NCI-H2171 (cell line): Measurements from ENCODE around the gene RALB.

ENCODE experiments used
- DNase-seq: peaks from one replicate; lab custom pipeline; 2025; lab: John Stamatoyannopoulos, UW

RALB gene

DNA sequence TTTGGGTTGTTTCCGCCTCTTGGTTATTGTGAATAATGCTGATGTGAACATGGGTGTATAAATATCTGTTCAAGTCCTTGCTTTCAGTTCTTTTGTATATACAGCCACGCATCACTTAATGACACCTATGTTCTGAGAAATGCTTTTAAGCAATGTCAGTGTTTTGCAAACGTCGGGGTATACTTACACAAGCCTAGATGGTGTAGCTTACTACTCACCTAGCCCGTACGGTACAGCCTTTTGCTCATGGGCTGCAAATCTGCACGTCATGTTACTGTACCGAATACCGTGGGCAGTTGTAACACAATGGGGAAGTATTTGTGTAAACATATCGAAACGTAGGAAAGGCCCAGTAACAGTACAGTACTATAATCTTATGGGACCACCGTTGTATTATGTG, 12.4 kb downstream of the RALB start:
- no peak for DNase-seq

DNA sequence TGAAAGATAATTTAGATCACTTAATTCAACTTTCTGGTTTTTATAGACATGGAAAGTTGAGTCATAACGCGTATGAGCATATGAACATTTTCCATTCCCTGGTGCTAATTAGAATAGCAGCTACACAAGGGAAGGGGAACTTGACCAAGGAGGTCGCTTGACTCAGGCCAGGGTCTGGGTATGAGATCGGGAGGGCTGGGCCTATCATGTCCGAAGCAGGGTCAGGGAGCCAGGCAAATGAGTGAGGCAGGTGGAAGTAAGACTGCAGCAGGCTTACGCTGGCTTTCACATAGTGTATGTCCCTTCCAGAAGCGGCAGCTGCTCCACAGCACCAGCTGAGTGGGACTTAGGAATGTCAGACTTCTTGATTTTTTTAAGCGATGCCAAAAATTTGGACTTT, 14.7 kb downstream of the RALB start:
- DNase-seq: no peak

DNA sequence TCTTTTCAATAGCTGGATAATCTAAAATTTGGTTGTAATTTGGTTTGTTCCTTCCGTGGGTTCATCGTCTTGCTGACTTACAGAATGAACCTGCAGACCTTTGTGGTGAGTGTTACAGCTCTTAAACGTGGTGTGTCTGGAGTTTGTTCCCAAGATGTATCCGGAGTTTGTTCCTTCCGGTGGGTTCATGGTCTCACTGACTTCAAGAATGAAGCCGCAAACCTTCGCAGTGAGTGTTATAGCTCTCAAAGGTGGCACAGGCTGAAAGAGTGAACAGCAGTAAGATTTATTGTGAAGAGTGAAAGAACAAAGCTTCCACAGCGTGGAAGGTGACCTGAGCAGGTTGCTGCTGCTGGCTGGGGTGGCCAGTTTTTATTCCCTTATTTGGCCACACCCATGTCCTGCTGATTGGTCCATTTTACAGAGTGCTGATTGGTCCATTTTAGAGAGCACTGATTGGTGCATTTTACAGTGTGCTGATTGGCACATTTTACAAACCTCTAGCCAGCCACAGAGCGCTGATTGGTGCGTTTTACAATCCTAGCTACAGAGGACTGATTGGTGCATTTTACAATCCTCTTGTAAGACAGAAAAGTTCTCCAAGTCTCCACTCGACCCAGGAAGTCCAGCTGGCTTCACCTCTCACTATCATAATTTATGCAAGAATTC, 16.6 kb downstream of the RALB start:
- DNase-seq: no peak

DNA sequence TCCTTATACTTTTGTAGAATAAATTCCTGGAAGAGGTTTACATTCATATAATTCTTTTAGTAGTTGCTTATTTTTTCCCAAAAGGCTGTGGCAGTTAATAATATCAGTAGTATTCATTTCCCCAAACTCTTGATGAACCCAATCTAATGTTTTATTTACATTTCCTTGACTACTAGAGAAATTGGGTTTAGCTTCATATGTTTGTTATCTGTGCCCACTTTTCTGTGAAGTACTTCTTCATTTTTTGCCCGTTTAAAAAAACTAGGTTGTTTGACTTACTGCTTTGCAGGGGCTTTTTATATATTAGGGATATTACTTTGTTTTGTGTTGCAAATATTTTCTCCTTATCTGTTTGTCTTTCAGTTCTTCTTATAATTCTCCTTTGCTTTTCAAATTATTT, 17.2 kb downstream of the RALB start:
- no peak for DNase-seq

DNA sequence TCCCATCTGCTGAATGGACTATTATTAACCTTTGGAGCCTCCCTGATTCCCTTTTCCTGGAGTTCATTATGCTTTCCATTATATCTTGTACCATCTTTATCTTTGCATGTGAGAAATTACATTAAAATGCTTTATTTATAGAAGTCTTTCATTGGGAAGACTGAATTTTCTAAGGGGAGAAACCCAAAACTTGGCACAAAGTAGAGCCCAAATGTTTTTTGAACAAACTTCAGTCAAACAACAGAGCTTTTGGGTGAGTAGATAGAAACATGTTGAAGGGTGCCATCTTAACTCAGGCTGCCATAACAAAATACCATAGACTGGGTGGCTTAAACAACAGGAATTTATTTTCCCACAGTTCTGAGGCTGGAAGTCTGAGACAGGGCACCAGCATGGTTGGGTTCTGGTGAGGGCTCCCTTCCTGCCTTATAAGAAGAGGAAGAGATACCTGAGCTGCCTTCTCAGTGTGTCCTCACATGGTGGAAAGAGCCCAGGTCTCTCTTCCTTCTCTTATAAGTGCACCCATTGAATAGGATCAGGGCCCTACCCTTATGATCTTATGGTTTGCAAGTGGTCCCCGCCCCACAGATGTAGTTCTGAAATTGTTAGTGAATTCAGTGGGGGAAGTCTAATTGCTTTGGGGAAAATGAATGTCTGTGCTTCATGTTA, 19.2 kb downstream of the RALB start:
- DNase-seq: no peak

DNA sequence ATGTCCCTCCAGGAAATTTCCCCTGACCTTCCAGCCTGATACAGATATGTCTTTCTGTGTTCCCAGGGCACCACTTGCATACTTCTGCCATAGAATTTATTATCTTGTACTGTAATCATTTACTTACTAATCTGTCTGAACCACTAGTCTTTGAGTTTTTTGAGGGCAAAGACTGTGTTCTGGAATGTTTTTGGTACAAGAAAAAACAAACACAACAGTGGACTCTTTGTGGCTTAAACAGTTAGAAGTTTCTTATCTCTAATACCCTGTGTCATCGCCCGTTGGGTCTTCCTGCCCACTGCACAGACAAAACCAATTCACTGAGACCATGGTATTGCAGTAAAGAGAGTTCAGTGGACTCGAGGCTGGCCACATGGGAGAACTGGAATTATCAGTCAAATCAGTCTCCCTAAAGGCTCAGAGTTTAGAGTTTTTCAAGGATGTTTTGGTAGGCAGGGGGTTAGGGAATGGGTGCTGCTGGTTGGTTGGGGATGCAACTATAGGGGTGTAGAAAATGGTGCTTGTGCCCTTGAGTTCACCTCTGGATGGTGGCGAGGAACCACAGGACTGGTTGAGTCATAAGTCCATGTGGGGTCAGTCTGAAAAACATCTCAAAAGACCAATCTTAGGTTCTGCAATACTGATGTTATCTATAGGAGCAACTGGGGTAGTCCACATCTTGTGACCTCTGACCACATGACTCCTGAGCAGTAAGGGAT, 20.3 kb downstream of the RALB start:
- no peak for DNase-seq

DNA sequence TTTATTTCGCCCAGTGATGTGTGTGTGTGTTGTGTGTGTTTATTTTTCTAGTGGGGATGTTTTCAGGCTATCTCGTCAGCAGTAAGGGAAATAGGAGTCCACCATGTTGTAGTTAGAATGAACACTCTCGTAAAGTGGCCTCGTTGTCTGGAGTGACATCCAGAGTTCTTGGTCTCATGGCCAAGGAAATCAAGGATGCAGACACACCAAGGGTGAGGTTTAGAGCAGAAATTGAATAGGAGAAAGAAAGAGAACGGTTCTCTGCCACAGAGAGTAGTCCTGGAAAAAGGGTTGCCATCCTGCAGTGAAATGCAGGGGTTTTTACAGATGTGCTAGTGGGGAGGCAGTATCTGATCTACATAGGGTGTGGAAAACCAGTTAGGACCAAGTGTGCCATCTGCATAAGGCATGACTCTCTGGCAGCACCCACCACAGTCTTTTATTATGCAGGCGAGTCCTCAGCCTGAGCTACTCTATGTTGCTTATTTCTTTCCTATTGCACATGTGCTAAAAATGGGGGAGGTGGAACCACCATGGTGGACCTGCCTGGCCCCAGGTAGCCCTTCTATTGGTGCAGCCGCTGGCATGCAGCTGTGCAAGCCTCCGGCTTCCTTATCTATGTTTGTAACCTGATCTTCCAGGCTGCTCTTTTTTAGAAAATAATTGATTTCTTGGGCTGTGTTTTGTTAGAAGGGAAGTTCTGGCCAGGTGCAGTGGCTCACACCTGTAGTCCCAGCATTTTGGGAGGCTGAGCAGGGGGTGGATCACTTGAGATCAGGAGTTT, 23.2 kb downstream of the RALB start:
- no peak for DNase-seq

DNA sequence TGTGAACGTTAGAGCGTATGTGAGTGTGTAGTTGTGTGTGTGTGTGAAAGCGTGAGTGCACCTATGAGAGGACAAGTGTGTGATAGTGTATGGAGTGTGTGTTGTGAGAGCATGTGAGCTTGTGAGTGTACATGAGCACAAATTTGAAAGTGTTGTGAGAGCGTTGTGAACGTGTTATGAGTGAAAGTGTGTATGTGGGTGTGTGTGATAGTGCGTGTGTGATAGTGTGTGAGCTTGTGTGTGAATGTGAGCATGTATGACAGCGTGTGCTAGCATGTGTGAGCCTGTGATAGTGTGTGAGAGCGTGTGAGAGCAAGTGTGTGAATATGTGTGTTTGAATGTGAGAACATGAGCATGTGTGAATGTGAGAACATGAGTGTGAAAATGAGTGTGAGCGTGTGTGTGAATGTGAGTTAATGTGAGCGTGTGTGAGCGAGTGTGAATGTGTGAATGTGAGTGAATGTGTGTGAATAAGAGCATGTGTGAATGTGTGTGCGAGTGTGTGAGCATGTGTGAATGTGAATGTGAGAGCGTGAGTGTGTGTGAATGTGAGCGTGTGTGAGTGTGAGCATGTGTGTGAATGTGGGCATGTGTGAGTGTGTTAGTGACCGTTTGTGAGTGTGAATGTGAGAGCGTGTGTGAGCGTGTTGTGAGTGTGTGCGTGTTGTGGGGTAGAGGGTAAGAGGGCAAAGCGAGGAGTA, 25.0 kb downstream of the RALB start:
- no peak for DNase-seq

DNA sequence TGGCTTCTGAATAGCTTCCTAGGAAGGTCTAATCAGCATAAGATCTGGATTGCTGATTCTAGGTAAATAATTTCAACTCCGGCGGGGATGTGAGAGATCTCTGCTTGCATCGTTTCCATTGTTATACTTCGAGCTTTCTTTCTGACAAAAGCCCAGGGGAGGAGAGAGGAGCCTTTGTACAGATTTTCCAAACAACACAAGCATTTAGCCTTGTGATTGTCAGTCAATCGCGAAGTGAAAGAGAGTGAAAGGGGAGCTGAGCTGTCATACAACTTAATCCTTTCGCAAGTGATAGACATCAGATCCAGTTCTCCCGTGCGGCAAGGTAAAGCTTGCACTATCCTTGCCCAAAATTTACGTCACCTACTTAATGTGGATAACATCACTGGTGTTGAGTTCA, 26.2 kb downstream of the RALB start:
- no peak for DNase-seq

DNA sequence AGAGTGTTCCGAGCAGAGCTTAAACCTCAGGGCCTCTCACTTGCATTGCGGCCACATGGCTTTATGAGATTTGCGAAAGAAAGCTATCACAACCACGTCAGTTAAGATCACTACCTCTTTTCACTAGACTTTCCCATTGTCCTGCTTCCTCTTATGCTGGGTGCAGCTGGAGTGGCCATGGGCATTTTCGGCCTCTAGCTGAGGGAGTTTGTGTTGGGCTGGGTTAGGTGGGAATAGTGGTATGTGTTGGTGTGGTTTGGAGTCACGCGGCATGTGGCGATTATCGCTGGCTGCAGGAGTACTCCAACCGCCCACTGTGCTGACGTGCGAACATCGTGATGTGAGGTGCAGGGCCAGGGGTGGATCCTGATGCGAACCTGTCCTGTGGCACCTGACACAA, 27.1 kb downstream of the RALB start:
- DNase-seq: no peak

DNA sequence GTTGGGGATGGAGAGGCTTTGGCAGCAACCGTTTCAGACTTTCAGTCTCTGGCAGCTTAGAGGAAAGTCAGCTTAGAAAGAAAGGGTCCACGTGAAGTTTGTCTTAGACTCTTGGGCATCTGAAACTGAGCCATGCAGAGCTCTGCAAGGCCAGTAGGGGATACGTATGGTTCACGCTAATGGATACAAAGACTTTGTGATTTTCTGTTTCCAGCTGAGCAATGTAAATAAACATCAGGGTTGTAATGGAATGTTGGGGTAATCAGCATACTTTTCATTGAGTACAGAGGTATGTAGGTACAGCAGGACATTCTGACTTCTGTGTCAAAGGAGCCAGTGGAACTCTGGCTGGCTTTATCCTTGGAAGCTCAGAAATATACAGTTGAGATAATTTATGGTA, 31.0 kb downstream of the RALB start:
- DNase-seq: no peak

DNA sequence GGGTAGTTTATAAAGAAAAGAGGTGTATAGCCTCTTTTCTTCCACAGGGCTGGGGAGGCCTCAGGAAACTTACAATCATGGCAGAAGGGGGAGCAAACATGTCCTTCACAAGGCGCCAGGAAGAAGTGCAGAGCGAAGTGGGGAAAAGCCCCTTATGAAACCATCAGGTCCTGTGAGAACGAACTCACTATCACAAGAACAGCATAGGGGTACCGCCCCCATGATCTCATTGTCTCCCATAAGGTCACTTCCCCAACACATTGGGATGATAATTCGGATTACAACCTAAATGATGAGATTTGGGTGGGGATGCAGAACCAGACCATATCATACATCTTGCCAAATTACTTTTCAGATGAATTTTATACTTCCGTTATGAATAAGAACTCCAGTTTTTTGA, 32.4 kb downstream of the RALB start:
- no peak for DNase-seq

DNA sequence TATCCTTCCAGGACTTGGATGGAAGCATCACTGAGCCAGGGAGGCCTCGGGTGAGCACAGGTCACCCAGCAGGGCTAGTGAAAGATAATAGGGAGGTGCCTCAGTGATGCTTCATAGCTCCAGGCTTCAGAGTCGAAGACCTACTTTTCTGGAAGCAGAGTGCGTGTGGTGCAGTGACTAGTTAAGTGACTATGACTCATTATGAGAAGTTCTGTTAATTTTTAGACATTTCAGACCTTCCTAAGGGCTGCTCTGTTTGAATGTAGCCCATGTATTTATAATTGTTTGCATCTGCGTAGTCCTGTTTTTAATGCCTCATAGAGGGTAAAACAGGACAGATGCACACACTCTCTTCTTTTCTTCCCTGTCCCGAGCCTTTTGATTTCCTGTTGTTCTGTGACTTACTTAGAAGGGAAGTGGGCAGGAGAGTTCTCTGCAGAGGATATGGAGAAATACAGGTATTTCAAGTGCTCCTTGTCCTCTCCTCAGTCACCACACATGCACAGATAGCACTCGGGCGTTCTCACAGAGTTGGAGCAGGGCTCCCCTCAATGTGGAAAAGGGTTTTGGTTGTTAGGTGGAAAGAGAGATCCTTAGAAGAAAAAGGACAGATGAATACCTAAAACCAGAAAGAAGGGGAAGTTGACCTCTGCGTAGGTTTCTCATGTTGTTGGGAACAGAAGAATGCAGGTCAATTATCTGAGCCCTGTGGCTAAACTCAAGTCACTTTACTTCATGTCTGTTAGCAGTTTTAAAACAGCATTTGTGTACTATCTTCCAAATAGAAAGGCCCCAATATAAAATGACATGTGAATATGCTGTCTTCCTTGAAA, 34.7 kb downstream of the RALB start:
- DNase-seq: no peak

DNA sequence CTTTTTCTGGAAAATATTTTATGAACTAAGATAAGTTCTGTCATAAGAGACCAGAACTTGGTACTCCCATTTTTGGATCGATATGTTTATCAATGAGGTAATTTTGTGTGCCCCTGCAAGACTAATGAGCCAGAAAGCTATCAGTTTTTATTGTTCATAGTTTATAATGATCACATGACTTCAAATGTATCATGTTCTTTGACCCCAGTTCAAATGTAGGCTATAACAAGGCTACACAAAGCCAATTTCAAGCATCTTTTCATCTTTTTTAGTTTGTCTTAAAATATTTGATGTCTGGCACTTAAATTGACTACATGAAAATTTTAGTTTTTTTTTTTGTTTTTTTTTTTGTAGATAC, 35.3 kb downstream of the RALB start:
- no peak for DNase-seq

DNA sequence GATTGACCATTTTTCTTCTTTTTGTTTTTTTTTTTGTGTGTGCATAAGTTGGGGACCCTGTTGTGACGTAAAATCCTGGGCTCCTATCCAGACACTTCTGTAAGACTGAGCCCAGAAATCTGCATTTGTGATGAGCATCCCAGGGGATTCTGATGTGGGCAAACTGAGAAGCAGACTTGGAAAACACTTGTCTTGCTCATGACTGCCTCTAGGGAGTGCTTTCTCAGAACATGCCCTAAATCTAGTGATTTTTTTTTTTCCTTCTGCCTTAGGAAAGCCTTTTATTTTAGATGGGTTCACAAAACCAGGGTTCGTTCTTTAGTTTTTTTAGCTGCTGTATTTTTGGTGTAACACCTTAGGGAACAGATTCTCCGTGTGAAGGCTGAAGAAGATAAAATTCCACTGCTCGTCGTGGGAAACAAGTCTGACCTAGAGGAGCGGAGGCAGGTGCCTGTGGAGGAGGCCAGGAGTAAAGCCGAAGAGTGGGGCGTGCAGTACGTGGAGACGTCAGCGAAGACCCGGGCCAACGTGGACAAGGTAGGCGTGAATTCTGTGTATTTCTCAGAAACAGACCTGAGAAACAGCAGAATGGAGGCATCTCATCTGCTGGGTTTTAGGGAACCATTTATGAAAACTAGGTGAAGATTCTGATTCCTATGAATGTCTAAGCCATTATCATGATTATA, 36.7 kb downstream of the RALB start:
- DNase-seq: no peak

DNA sequence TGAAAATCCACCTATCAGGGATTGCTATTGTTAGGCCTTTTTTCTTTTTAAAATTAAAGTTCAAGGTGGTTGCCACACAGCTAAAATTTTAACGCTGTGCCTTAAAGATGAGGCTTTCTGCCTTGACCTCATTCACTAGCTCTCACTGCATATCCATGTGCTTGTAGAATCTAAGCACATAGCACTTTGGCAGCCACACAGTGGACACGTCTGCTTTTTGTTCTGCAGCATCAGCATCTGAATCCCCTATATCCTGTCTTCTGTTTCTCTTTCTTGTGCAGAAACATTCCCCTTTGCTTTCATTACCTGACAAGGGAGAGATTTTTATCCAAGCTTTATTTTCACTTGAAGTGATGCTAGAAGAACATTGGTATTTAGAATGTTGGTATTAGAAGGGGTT, 38.1 kb downstream of the RALB start:
- no peak for DNase-seq

DNA sequence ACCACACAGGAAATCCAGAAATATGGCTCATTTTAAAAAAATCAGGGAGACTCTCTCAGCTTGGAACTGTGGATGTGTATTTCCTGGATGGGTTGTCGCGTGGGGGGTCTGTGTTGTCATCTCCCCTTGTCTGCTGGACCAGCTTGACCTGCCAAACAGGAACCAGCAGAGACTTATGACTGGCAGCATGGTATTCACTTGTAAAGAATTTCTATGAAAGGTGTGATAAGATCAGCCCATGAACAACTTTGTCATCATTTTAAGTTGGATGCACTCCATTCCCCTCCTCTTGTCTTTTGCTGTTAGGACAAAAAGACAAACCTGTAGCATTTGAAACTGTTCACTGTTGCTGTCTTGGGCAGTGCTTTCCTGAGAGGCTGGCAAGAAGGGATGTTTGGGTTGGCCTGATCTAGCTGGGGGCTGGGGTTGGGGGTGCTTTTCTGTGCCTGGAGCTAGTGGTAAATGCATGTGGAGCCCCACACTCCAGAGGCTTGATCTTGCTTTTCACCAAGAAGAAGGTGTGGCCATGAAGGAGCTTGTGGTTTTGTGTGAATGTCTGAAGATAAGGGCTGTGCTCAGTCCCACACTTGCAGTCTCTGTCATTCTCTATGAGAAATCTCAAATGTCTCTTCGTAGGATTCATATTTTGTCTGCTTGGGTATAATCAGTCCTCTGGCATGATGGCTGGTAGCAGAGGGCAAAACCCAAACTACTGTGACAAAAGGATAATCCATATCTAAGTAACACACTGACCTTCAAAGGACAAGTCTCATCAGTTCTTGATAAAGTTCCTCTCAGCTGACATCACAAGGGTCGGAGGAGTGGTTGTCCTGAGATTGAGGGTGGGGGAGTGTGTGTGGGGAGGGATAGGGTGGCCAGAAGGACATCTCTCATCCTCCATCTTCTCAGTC, 39.0 kb downstream of the RALB start:
- no peak for DNase-seq

DNA sequence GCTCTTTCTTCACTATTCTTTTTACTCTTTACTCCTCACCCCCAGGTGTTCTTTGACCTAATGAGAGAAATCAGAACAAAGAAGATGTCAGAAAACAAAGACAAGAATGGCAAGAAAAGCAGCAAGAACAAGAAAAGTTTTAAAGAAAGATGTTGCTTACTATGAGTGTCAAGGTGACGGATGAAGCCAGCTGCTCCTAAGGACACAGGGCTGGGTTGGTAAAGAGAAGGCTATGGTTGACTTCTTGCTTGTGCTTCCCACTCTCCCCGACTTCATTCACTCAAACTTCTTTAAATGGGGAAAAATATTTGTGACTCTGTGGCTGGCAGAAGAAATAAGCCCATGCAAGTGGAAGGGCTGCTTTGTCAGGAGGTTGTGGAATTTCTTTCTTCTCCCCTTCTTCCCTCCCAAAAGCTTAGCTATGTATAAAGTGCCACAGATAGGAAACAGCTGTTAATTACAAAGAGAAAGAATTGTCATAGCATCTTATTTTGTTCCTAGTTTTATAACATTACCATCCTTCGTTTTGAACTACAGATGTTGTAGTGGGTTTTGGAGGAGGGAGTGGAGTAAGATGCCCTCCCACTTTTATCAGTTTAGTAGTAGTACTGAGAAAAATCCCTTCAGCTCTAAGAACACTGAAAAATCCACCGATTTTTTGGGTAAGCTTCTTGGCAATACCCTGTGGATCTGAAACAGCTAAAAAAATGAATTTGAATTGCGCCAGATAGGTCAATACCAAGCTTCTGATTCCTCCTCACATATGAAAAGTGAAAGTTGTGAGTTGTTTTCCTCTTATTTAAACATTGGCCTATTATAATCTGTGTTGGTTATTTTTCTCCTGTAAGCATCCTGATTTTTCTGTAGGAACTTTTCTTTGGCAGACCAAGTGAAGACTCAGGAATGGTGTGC, 40.7 kb downstream of the RALB start:
- DNase-seq: no peak

DNA sequence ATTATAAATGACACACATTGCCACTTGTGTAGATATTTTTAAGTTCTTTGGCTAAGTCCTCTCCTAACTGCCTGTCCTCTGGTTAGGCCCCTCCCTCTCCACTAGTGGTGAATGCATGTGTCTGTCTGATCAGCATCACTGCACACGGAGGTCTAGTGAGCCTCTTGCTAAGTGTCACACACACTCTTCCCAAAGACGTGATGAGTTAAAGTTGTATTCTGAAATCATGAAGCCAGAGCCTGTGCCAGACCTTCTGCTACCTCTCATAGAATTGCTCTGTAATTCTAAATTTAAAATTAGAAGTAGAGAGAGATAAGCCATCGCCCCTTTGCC, 41.3 kb downstream of the RALB start:
- DNase-seq: no peak
